OCI-LY7 (cell line): Measurements from ENCODE around the gene RAPGEF2. TPM values are rescaled to one million over a fixed set of nuclear protein-coding genes. Genes with fewer than 3 reads are reported as not detected.
"Not testable (repeated sequence)": the region's sequence is repeated elsewhere in the genome, so short reads cannot be mapped to it uniquely, and the experiment has no call there.

Source experiments
- BruUV-seq: library from RNA; stranded (reverse); fragments of 400-500 nt; replicated peaks from 2 replicates; lab custom pipeline; 2021; lab: Mats Ljungman, UMichigan
- CTCF ChIA-PET: fragments of 300-600 bp; sonication (Branson Sonifier 250); formaldehyde crosslinking; loops from one replicate; lab custom pipeline; 2022; ENCODE audit warnings: antibody characterized with exemption; ENCODE audit not compliant: unreplicated experiment; lab: Charles Lee
- POLR2A ChIA-PET: fragments of 300-600 bp; sonication (Branson Sonifier 250); formaldehyde crosslinking; loops from one replicate; lab custom pipeline; 2022; ENCODE audit warnings: antibody characterized with exemption; lab: Charles Lee
- DNase-seq: peaks from one replicate; pipeline ENCODE4 v3.0.0-alpha.2; 2015; ENCODE audit warnings: low spot score
- H2AFZ ChIP-seq: fragments of 200-600 bp; sonication (generic), shearing (Covaris generic); 2 replicates; pipeline ENCODE4 v1.6.1; 2014; ENCODE audit warnings: mild to moderate bottlenecking, antibody characterized with exemption, low read length, moderate library complexity
- H3K27ac ChIP-seq: fragments of 200-600 bp; sonication (generic); 2 replicates; pipeline ENCODE4 v1.5.1; 2014; ENCODE audit warnings: mixed run types, low read depth, mild to moderate bottlenecking, moderate library complexity, low read length, inconsistent platforms; ENCODE audit not compliant: poor library complexity, severe bottlenecking
- H3K36me3 ChIP-seq: fragments of 200-600 bp; sonication (generic); 2 replicates; pipeline ENCODE4 v1.6.1; 2014; ENCODE audit warnings: mild to moderate bottlenecking, antibody characterized with exemption, low read length, moderate library complexity, mixed read lengths; ENCODE audit not compliant: insufficient read depth
- H3K4me1 ChIP-seq: fragments of 200-600 bp; sonication (generic); 2 replicates; pipeline ENCODE4 v1.5.1; 2014; ENCODE audit warnings: mild to moderate bottlenecking, low read length; ENCODE audit not compliant: insufficient read depth, poor library complexity, severe bottlenecking
- H3K4me2 ChIP-seq: fragments of 200-600 bp; sonication (generic); 2 replicates; pipeline ENCODE4 v1.6.1; 2014; ENCODE audit warnings: mild to moderate bottlenecking, low read length
- H3K4me3 ChIP-seq: fragments of 200-600 bp; sonication (generic); 2 replicates; pipeline ENCODE4 v1.5.1; 2014; ENCODE audit warnings: mild to moderate bottlenecking, low read depth, low read length; ENCODE audit not compliant: poor library complexity, severe bottlenecking
- H3K79me2 ChIP-seq: fragments of 200-600 bp; sonication (generic); 2 replicates; pipeline ENCODE4 v1.6.1; 2016; ENCODE audit warnings: low read depth, mild to moderate bottlenecking, low read length, moderate library complexity, mixed read lengths; ENCODE audit not compliant: insufficient read depth
- H3K9me2 ChIP-seq: fragments of 200-600 bp; sonication (generic); 2 replicates; pipeline ENCODE4 v1.6.1; 2016; ENCODE audit warnings: mild to moderate bottlenecking, low read length, mixed read lengths; ENCODE audit not compliant: insufficient read depth
- H3K9me3 ChIP-seq: fragments of 200-600 bp; sonication (generic); 2 replicates; pipeline ENCODE4 v1.6.1; 2014; ENCODE audit warnings: mild to moderate bottlenecking, mixed run types, low read length, mixed read lengths
- H4K20me1 ChIP-seq: fragments of 200-600 bp; sonication (generic); 2 replicates; pipeline ENCODE4 v1.6.1; 2014; ENCODE audit warnings: mild to moderate bottlenecking, antibody characterized with exemption, low read length, moderate library complexity, mixed read lengths; ENCODE audit not compliant: insufficient read depth
- EZH2phosphoT487 ChIP-seq: fragments of 200-600 bp; sonication (generic); IDR thresholded peaks from 2 replicates; pipeline ENCODE4 v1.6.1; 2018; ENCODE audit warnings: low read depth, borderline replicate concordance, mild to moderate bottlenecking, mixed run types, antibody characterized with exemption, low read length, moderate library complexity, mixed read lengths
- intact Hi-C: fragments of 100-400 bp; cut with micrococcal nuclease; formaldehyde crosslinking; loops from one replicate; pipeline ENCODE4 v1.10.0; 2022; ENCODE audit not compliant: unreplicated experiment
- total RNA-seq, 2 experiments: library from RNA; depleted of rRNA in 1 of 2; stranded (reverse); fragments of >200 nt in 1 of 2; shearing (Covaris generic) in 1 of 2; gene quantifications; 2 replicates each; pipeline ENCODE4 v1.2.3, GENCODE V29; 2014 to 2022
- TF ChIP-seq, protein P1 (sequence below): fragments of 200-600 bp; sonication (generic); conservative IDR thresholded peaks from 2 replicates; pipeline ENCODE4 v1.5.1; 2014; ENCODE audit warnings: mild to moderate bottlenecking, antibody characterized with exemption, low read length, moderate library complexity, mixed read lengths

The RAPGEF2 gene
- total RNA-seq, 2 experiments from 2014 or later, result 4.6 to 6.5 TPM

DNA sequence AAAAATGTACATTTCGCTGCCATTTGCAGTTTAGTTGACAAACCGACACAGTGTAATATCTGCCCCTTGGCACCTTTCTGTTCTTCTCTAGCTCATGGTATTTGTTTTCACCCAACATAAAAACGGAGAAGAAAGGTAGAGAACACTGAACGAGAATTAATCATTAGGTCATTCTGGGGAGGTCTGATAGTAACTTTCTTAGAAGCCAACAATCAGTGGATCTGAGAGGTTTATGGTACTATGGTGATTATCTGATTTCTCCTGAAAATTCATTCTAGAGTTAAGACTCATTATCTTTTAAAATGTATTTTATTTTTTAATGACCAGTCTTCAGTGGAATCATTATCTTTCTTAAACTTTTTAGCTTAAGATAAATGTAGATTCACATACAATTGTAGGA, 8.5 kb downstream of the RAPGEF2 start:
- H3K36me3 ChIP-seq, result no peaks in the 10 kb centered on the region
- no peak for TF ChIP-seq EZH2phosphoT487
- TF ChIP-seq, protein P1, sequence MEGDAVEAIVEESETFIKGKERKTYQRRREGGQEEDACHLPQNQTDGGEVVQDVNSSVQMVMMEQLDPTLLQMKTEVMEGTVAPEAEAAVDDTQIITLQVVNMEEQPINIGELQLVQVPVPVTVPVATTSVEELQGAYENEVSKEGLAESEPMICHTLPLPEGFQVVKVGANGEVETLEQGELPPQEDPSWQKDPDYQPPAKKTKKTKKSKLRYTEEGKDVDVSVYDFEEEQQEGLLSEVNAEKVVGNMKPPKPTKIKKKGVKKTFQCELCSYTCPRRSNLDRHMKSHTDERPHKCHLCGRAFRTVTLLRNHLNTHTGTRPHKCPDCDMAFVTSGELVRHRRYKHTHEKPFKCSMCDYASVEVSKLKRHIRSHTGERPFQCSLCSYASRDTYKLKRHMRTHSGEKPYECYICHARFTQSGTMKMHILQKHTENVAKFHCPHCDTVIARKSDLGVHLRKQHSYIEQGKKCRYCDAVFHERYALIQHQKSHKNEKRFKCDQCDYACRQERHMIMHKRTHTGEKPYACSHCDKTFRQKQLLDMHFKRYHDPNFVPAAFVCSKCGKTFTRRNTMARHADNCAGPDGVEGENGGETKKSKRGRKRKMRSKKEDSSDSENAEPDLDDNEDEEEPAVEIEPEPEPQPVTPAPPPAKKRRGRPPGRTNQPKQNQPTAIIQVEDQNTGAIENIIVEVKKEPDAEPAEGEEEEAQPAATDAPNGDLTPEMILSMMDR, result no peak
- CTCF ChIA-PET, result no interaction called here

DNA sequence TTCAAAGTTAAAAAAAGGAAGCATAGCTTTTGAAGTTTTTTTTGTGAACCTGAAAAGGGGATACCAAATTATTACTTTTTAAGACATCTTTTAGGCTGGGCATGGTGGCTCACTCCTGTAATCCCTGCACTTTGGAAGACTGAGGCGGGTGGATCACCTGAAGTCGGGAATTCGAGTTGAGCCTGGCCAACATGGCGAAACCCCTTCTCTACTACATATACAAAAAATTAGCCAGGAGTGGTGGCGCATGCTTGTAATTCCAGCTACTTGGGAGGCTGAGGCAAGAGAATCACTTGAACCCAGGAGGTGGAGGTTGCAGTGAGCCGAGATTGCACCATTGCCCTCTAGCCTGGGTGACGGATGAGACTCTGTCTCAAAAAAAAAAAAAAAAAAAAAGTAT, 10.5 kb downstream of the RAPGEF2 start:
- CTCF ChIA-PET, H3K79me2 ChIP-seq, H3K4me2 ChIP-seq, BruUV-seq, intact Hi-C loops, H3K36me3 ChIP-seq, H3K27ac ChIP-seq, H4K20me1 ChIP-seq, DNase-seq, H3K4me3 ChIP-seq, H3K9me3 ChIP-seq, H3K9me2 ChIP-seq, H3K4me1 ChIP-seq, H2AFZ ChIP-seq: not testable (repeated sequence)
- POLR2A ChIA-PET, result interaction anchor here (0.6 to 0.7 kb wide), 2 partner anchors 11 to 1306 kb away, joined by 3 to 4 read pairs; no protein-coding TSS in a partner anchor

More for the DNA sequence above, 8.5 kb downstream of the RAPGEF2 start:
- Histone ChIP-seq H3K4me3 (no peak overlapping the region), H4K20me1 (peaks cover 2% of the 10 kb centered on the region; the same call in 1 of the 2 replicates), H3K79me2 (no peaks in the 10 kb centered on the region), H3K9me3 (no peaks in the 10 kb centered on the region; the same call in 1 of the 2 replicates), H3K9me2 (no peaks in the 10 kb centered on the region), H3K4me2 (no peak overlapping the region), H3K27ac (no peak overlapping the region), H3K4me1 (no peaks in the 10 kb centered on the region), H2AFZ (no peak overlapping the region)
- POLR2A ChIA-PET, result interaction anchor here (0.7 kb wide), 1 partner anchor 228 kb away, joined by 5 read pairs; no protein-coding TSS in a partner anchor
- no TSS peak for BruUV-seq
- intact Hi-C loops, result no loop called here
- no peak for DNase-seq

DNA sequence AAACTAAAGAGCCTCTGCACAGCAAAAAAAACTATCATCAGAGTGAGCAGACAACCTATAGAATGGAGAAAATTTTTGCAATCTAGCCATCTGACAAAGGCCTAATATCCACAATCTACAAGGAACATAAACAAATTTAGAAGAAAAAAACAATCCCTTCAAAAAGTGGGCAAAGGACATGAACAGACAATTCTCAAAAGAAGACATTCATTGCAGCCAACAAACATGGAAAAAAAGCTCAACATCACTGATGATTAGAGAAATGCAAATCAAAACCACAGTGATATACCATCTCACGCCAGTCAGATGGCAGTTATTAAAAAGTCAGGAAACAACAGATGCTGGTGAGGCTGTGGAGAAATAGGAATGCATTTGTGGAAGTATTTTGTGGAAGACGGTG, 13.2 kb downstream of the RAPGEF2 start:
- CTCF ChIA-PET, result not testable (repeated sequence)

DNA sequence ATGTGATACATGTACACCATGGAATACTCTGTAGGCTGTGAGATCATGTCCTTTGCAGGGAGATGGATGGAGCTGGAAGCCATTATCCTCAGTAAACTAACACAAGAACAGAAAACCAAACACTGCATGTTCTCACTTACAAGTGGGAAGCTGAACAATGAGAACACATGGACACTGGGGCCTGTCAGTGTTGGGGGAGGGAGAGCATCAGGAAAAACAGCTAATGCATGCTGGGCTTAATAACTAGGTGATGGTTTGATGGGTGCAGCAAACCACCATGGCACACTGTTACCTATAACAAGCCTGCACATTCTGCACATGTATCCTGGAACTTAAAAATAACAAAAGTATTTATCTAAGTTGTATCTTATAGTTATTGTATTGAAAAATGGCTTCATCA, 13.8 kb downstream of the RAPGEF2 start:
- intact Hi-C loops, BruUV-seq, H3K4me1 ChIP-seq, H3K36me3 ChIP-seq, H3K79me2 ChIP-seq, H3K9me3 ChIP-seq, H3K4me3 ChIP-seq, CTCF ChIA-PET, DNase-seq, H3K4me2 ChIP-seq, H4K20me1 ChIP-seq, H3K27ac ChIP-seq, H3K9me2 ChIP-seq, H2AFZ ChIP-seq: not testable (repeated sequence)
- POLR2A ChIA-PET, result interaction anchor here (0.7 kb wide), 1 partner anchor 72 kb away, joined by 3 read pairs; no protein-coding TSS in a partner anchor

More for the DNA sequence above, 13.2 kb downstream of the RAPGEF2 start:
- POLR2A ChIA-PET, H3K4me1 ChIP-seq, H3K27ac ChIP-seq, H3K79me2 ChIP-seq, BruUV-seq, H3K4me3 ChIP-seq, H3K4me2 ChIP-seq, H3K36me3 ChIP-seq, H2AFZ ChIP-seq, H4K20me1 ChIP-seq, DNase-seq, intact Hi-C loops, H3K9me3 ChIP-seq, H3K9me2 ChIP-seq: not testable (repeated sequence)
